HG02623 (cell line): ENCODE measurements around the gene CCNY.
"Not testable (repeated sequence)": the region's sequence is repeated elsewhere in the genome, so short reads cannot be mapped to it uniquely, and the experiment has no call there.

Experiments used
- ATAC-seq: cut with Tn5 transposase; IDR thresholded peaks from one replicate; pipeline ENCODE4 v1.9.1; 2021; ENCODE audit warnings: moderate library complexity; ENCODE audit not compliant: unreplicated experiment

The CCNY gene

GRCh38 chr10:35506741-35507140 lies 170.4 kb downstream of the CCNY start:
- ATAC-seq, result no peak

GRCh38 chr10:35507519-35508109 lies 171.3 kb downstream of the CCNY start:
- ATAC-seq, result no peak

- no peak for ATAC-seq
Observed at GRCh38 chr10:35508647-35509046, 172.3 kb downstream of the CCNY start.

- ATAC-seq, result no peak
Observed at GRCh38 chr10:35510891-35511290, 174.6 kb downstream of the CCNY start.

GRCh38 chr10:35511647-35512046 lies 175.3 kb downstream of the CCNY start:
- ATAC-seq, result no peak

DNA sequence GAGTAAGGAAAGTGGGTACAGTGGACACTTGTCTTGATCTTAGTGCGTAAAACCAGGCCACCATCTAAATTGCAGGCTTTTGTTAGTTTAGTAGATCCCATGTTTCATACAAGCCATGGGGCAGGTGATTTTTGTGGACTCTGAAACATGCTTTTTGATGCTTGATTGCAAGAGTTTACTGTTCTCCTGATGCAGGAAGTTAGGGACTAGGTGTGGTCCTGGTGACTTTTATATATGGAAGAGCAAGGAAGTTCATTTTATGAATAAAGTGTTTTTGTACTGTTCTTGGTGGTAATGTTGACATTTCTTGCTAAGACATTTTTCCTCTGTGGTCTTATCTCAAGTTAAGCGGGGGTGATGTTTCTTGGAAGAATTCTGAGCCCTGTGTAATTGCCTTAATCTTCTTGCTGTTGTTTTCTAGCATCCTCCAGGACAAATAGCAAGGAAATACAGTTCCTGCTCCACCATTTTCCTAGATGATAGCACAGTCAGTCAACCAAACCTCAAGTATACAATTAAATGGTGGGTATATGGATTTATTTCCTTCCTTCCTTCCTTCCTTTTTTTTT lies 179.9 kb downstream of the CCNY start:
- no peak for ATAC-seq

GRCh38 chr10:35517431-35518181 lies 181.3 kb downstream of the CCNY start:
- ATAC-seq, result no peak

DNA sequence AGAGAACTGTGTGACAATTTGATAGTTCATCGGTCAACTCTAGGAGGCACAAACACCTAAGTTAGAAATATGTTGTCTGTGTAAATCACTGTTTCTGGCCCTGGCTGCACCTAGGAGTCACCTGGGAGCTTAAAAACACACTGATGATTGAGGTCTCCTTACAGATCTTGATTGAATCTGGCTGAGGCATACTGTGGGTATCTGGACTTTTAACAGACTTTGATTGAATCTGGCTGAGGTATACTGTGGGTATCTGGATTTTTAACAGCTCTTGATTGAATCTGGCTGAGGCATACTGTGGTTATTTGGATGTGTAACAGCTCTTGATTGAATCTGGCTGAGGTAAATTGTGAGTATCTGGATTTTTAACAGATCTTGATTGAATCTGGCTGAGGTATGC lies 181.9 kb downstream of the CCNY start:
- not testable (repeated sequence) for ATAC-seq

DNA sequence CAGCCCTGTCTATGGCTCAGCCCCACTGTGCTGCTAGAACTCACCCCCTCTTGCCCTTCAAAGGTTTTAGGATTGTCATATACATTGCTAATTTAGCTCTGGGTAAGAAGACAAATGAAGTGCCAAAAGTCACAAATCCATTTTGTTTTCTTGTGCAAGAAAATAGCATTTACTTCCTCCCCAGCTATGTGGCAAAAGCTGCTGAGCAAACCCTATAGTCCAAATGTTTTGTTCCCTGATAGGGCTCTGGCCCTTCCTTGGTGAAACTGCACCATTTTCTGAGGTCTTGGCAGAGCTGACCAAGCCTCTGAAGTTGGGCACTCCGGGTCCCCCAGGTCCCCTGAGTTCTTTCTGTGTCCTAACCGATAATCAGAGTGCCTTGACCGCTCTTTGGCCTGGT lies 184.7 kb downstream of the CCNY start:
- ATAC-seq, result no peak

DNA sequence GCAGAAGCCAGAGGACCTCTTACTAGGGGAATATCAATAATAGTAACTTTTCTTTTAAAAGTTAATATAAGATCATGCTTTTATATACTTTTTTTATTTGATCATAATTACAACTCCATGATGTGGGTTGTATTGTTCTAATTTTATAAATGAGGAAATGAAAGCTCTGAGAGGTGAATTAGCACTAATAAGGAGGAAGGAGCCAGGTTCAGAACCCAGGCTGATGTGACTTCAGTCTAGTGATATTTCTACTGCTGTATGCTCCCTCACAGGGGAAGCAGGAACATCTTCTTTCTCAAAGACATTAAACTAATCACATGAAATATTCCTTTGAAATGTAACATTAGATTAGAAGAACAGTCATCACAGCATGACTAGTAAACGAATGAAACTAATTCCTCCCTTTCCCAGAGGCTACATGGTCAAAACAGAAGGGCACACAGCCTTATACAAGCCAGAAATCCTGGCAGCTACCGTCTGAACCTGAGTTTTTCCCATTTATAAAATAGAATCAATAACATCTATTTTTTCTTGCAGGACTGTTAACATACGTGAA lies 187.4 kb downstream of the CCNY start:
- ATAC-seq, result no peak

- no peak for ATAC-seq
Observed at GRCh38 chr10:35526746-35527145, 190.4 kb downstream of the CCNY start.

GRCh38 chr10:35532141-35532540 lies 195.8 kb downstream of the CCNY start:
- no peak for ATAC-seq

DNA sequence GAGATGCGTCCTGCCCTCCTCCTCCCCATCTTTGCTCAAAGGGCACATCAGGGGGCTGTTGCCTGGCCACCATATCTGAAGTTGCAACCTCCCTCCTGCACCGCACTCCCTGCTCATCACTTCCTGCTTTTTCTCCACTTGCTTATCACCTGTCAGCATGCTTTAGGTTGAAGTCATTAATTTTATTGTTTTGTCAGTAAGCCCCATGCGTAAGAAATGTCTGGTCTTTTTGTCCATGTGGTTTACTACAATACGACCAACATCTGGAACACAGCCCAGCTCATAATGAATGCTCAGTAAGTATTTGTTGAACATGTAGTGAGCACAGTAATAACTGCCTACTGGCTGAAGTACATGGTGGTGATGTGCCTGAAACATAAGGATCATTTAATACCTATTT lies 197.3 kb downstream of the CCNY start:
- ATAC-seq, result no peak

DNA sequence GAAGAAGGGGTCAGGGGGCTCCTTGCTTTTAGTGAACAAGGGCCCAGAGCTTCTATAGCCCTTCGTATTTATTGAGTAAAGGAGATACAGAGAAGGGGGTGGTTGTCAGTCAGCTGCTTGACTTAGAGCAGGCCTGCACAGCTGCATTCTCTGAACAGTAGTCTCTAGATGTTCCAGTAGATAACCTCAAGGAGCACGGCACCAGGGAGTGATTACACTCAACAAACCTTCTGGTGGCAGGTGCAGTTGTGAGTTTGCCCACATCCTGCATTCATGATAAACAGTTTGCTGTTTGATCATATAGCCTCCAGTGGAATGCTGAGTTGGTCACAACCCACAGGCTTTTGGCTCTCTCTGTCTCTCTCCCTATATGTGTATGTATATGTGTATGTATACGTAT lies 198.8 kb downstream of the CCNY start:
- no peak for ATAC-seq

GRCh38 chr10:35536789-35537188 lies 200.5 kb downstream of the CCNY start:
- no peak for ATAC-seq

DNA sequence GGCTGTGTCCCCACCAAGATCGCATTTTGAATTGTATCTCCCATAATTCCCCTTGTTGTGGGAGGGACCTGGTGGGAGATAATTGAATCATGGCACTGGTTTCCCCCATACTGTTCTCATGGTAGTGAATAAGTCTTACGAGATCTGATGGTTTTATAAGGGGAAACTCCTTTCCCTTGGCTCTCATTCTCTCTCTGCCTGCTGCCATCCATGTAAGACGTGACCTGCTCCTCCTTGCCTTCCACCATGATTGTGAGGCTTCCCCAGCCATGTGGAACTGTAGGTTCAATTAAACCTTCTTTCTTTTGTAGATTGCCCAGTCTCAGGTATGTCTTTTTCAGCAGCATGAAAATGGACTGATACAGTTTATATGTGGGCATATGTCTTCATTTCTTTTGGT lies 201.6 kb downstream of the CCNY start:
- not testable (repeated sequence) for ATAC-seq

GRCh38 chr10:35540296-35541164 lies 204.2 kb downstream of the CCNY start:
- no peak for ATAC-seq

- no peak for ATAC-seq
Observed at GRCh38 chr10:35541720-35542119, 205.4 kb downstream of the CCNY start.

DNA sequence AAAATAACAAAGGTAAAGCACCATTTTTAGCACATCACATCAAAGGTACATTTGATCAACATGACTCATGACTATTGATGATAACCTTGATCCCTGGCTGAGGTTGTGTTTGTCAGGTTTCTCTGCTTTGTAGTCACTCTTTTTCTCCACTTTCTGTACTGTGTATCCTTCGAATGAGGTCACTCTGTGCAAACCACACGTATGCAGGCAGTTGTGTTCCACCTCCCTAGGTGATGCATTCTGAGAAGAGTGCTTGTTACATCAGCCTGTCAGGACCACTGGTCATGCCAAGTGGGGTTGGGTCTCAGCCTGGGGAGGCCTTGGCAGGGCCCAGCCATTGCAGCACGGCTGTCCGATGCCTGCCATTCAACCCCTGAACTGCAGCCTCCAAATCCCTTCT lies 206.0 kb downstream of the CCNY start:
- no peak for ATAC-seq

- ATAC-seq, result no peak
Observed at GRCh38 chr10:35545079-35545657, 208.9 kb downstream of the CCNY start.
